Neural crest cell (in vitro differentiated cells): Measurements from ENCODE around the gene SNX33. TPM values are rescaled to one million over a fixed set of nuclear protein-coding genes. Genes with fewer than 3 reads are reported as not detected.
"Not testable (repeated sequence)": the region's sequence is repeated elsewhere in the genome, so short reads cannot be mapped to it uniquely, and the experiment has no call there.

Source experiments
- DNase-seq: peaks from one replicate; pipeline ENCODE4 v3.0.0; 2021; ENCODE audit warnings: low read depth, mixed read lengths, low spot score
- H3K27ac Mint-ChIP-seq: one replicate; pipeline ENCODE4 v1.8.0; 2021; ENCODE audit warnings: mild to moderate bottlenecking, mixed read lengths; ENCODE audit not compliant: unreplicated experiment
- H3K27me3 Mint-ChIP-seq: 2 replicates; pipeline ENCODE4 v1.8.0; 2021; ENCODE audit warnings: low read depth, mild to moderate bottlenecking, mixed read lengths
- H3K36me3 Mint-ChIP-seq: 2 replicates; pipeline ENCODE4 v1.8.0; 2021; ENCODE audit warnings: low read depth, mild to moderate bottlenecking, mixed read lengths
- H3K4me1 Mint-ChIP-seq: 2 replicates; pipeline ENCODE4 v1.8.0; 2021; ENCODE audit warnings: mixed read lengths
- H3K4me3 Mint-ChIP-seq: one replicate; pipeline ENCODE4 v1.8.0; 2021; ENCODE audit warnings: mild to moderate bottlenecking, mixed read lengths
- H3K9me3 Mint-ChIP-seq: 2 replicates; pipeline ENCODE4 v1.8.0; 2021; ENCODE audit warnings: mixed read lengths
- CTCF ChIP-seq: fragments of 200-600 bp; sonication (generic); conservative IDR thresholded peaks from 2 replicates; pipeline ENCODE4 v1.5.0; 2021; ENCODE audit warnings: antibody characterized with exemption, mild to moderate bottlenecking
- total RNA-seq: library from RNA; stranded (reverse); gene quantifications from 2 replicates; pipeline ENCODE4 v1.2.1, GENCODE V29; 2021

The SNX33 gene
- total RNA-seq, 1 donor from 2014 or later: 23.4 TPM

GRCh38 chr15:75704263-75704615 is 56.5 kb downstream of the SNX33 start:
- no peak overlapping the region for H3K27ac Mint-ChIP-seq
- DNase-seq: no peak
- TF ChIP-seq CTCF: no peak
- H3K4me3 Mint-ChIP-seq: no peak overlapping the region
- H3K36me3 Mint-ChIP-seq: no peaks in the 10 kb centered on the region
- H3K4me1 Mint-ChIP-seq: peaks cover 27% of the 10 kb centered on the region
- H3K9me3 Mint-ChIP-seq: no peaks in the 10 kb centered on the region
- H3K27me3 Mint-ChIP-seq: no peaks in the 10 kb centered on the region

GRCh38 chr15:75704618-75705017 is 56.9 kb downstream of the SNX33 start:
- Mint-ChIP-seq H3K36me3 (no peaks in the 10 kb centered on the region), H3K27me3 (no peaks in the 10 kb centered on the region), H3K4me3 (no peak overlapping the region), H3K27ac (no peak overlapping the region), H3K9me3 (no peaks in the 10 kb centered on the region), H3K4me1 (peaks cover 24% of the 10 kb centered on the region)
- DNase-seq: no peak
- no peak for TF ChIP-seq CTCF

GRCh38 chr15:75705375-75705774 is 57.7 kb downstream of the SNX33 start:
- H3K27me3 Mint-ChIP-seq, DNase-seq, H3K9me3 Mint-ChIP-seq, H3K36me3 Mint-ChIP-seq, H3K27ac Mint-ChIP-seq, H3K4me3 Mint-ChIP-seq: not testable (repeated sequence)
- peaks cover 24% of the 10 kb centered on the region for H3K4me1 Mint-ChIP-seq

GRCh38 chr15:75705854-75706681 is 58.4 kb downstream of the SNX33 start:
- H3K4me3 Mint-ChIP-seq: no peak overlapping the region
- peak overlapping the region; percentile 97 for H3K27ac Mint-ChIP-seq
- peaks cover 24% of the 10 kb centered on the region for H3K4me1 Mint-ChIP-seq
- DNase-seq: no peak
- no peaks in the 10 kb centered on the region for H3K36me3 Mint-ChIP-seq
- H3K9me3 Mint-ChIP-seq: no peaks in the 10 kb centered on the region
- no peak for TF ChIP-seq CTCF
- no peaks in the 10 kb centered on the region for H3K27me3 Mint-ChIP-seq

- peaks cover 26% of the 10 kb centered on the region for H3K4me1 Mint-ChIP-seq
- no peak for DNase-seq
- H3K9me3 Mint-ChIP-seq: no peaks in the 10 kb centered on the region
- no peak overlapping the region for H3K4me3 Mint-ChIP-seq
- H3K27ac Mint-ChIP-seq: no peak overlapping the region
- H3K36me3 Mint-ChIP-seq: no peaks in the 10 kb centered on the region
- no peak for TF ChIP-seq CTCF
- H3K27me3 Mint-ChIP-seq: peaks cover 1% of the 10 kb centered on the region
These were observed 58.9 kb downstream of the SNX33 start for GRCh38 chr15:75706682-75706954.

GRCh38 chr15:75709458-75709857 is 61.7 kb downstream of the SNX33 start:
- not testable (repeated sequence) for H3K27me3 Mint-ChIP-seq, DNase-seq, H3K4me3 Mint-ChIP-seq, H3K27ac Mint-ChIP-seq, H3K9me3 Mint-ChIP-seq, H3K36me3 Mint-ChIP-seq
- H3K4me1 Mint-ChIP-seq: peaks cover 29% of the 10 kb centered on the region

- not testable (repeated sequence) for DNase-seq, H3K9me3 Mint-ChIP-seq, H3K4me3 Mint-ChIP-seq, H3K27ac Mint-ChIP-seq, H3K27me3 Mint-ChIP-seq, H3K36me3 Mint-ChIP-seq
- peaks cover 28% of the 10 kb centered on the region for H3K4me1 Mint-ChIP-seq
These were observed 63.2 kb downstream of the SNX33 start for GRCh38 chr15:75710874-75711273.

GRCh38 chr15:75711495-75711894 is 63.8 kb downstream of the SNX33 start:
- Mint-ChIP-seq H3K4me1 (peaks cover 22% of the 10 kb centered on the region), H3K4me3 (peak overlapping the region; percentile 41)
- H3K27me3 Mint-ChIP-seq, DNase-seq, H3K9me3 Mint-ChIP-seq, H3K27ac Mint-ChIP-seq, H3K36me3 Mint-ChIP-seq: not testable (repeated sequence)
